ENCODE measurements around the gene C1orf226. TPM values are rescaled to one million over a fixed set of nuclear protein-coding genes. Genes with fewer than 3 reads are reported as not detected.

Gene C1orf226
- total RNA-seq, 1 donor from 2014 or later, result 6.3 TPM

DNA sequence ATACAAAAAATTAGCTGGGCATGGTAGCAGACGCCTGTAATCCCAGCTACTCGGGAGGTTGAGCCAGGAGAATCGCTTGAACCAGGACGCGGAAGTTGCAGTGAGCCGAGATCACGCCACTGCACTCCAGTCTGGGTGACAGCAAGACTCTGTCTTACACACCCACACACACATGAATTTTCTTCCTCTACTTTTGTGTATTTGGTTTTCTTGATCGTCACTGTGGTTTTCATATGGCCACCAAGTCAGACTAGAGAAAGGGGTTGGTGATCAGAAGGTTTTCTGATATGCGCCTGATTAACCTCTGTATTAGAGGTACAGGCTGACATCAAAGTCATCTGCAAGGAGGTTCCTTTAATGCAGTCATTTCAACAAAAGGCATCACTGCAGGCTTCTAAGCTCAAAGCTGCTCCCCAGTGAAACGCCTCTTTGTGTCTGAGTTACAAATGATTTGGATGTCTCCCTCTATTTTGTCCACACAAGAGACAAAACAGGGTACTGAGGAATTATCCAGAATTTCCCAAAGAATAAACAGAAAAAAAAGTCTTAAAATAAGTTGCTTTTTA, 19.3 kb downstream of the C1orf226 start:
- DNase-seq (no peak), ATAC-seq (no peak)
- TF ChIP-seq, protein P1, sequence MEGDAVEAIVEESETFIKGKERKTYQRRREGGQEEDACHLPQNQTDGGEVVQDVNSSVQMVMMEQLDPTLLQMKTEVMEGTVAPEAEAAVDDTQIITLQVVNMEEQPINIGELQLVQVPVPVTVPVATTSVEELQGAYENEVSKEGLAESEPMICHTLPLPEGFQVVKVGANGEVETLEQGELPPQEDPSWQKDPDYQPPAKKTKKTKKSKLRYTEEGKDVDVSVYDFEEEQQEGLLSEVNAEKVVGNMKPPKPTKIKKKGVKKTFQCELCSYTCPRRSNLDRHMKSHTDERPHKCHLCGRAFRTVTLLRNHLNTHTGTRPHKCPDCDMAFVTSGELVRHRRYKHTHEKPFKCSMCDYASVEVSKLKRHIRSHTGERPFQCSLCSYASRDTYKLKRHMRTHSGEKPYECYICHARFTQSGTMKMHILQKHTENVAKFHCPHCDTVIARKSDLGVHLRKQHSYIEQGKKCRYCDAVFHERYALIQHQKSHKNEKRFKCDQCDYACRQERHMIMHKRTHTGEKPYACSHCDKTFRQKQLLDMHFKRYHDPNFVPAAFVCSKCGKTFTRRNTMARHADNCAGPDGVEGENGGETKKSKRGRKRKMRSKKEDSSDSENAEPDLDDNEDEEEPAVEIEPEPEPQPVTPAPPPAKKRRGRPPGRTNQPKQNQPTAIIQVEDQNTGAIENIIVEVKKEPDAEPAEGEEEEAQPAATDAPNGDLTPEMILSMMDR (IDR thresholded peaks at IDR 0.05), result no peak
- Histone ChIP-seq H3K27me3 (ENCODE audit: low read depth) (no peaks in the 10 kb centered on the region), H3K36me3 (no peaks in the 10 kb centered on the region), H3K4me3 (no peak overlapping the region), H3K9me3 (no peaks in the 10 kb centered on the region), H3K27ac (no peak overlapping the region), H3K4me1 (no peaks in the 10 kb centered on the region)
- intact Hi-C loops (cut with DNase I), result no loop called here

DNA sequence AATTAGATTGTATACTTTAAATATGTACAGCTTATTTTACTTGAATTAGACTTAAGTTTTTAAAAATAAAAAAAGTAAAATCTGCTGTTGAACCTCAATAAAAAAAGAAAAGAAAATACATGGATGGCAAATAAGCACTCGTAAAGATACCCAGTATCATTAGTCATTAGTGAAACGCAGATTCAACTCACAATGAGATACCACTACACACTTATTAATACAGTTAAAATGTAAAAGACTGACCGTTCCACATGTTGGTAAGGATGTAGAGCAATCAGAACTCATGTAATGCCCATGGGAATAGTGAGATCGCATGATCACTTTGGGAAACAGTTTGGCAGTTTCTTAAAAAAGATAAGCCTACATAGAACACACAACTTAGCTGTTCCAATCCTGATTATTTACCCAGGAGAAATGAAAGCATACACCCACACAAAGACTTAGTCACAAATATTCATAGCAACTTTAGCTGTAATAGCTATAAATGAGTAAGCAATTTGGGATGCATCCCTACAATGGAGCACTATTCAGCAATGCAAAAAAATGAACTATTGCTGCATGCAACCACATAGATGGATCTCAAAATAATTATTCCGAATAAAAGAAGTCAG, 23.1 kb downstream of the C1orf226 start:
- TF ChIP-seq, protein P1 (IDR thresholded peaks at IDR 0.05), result no peak
- no peaks in the 10 kb centered on the region for H3K4me1 ChIP-seq
- H3K27ac ChIP-seq, result no peak overlapping the region
- H3K4me3 ChIP-seq, result no peak overlapping the region
- no peaks in the 10 kb centered on the region for H3K36me3 ChIP-seq
- no peaks in the 10 kb centered on the region for H3K27me3 ChIP-seq (ENCODE audit: low read depth)
- no peaks in the 10 kb centered on the region for H3K9me3 ChIP-seq
- ATAC-seq (no peak), DNase-seq (no peak)
- intact Hi-C loops (cut with DNase I), result no loop called here

GRCh38 chr1:162405800-162406199, 24.3 kb downstream of the C1orf226 start:
- TF ChIP-seq, protein P1 (IDR thresholded peaks at IDR 0.05), result no peak
- H3K4me1 ChIP-seq, result no peaks in the 10 kb centered on the region
- no peaks in the 10 kb centered on the region for H3K27me3 ChIP-seq (ENCODE audit: low read depth)
- H3K9me3 ChIP-seq, result no peaks in the 10 kb centered on the region
- ATAC-seq (no peak), DNase-seq (no peak)
- no peaks in the 10 kb centered on the region for H3K36me3 ChIP-seq
- no peak overlapping the region for H3K27ac ChIP-seq
- H3K4me3 ChIP-seq, result no peak overlapping the region
- intact Hi-C loops (cut with DNase I), result no loop called here

DNA sequence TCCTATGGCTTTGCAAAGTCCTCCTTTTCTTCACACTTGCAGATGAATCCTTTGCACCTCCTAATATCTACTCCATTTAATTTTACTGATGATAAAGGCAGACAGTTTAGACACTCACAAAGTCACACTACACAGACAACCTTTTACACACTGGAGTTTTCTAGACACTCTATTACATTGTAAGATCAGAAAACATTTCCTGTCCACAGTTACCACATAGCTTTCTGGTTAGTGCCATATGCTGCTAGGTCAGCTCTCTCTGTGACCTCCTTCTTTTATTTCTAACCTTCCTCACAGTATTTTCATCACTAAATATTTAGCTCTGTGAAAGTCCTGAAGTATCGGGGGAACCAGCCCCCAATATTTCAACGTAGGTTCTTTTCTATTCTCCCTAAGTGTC, 25.3 kb downstream of the C1orf226 start:
- intact Hi-C loops (cut with DNase I), result no loop called here

DNA sequence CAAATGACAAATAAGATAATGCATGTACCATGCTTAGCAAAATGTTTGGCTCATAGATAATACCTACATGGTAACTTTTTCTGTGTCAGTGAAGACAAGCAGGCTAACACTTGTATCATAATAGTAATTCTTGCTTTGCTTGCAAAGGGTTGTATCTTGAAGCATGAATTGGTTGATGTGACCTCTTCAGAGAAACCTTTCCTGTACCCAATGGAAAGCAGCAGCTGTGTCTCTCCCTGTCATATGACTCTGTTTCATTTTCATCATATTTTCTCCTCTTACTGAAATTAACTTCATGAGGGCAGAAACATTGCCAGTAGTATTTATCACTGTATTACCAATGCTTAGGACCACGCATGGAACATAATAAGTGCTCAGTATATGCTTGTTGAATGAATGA, 26.0 kb downstream of the C1orf226 start:
- TF ChIP-seq, protein P1 (IDR thresholded peaks at IDR 0.05), result no peak

More for the DNA sequence above, 25.3 kb downstream of the C1orf226 start:
- H3K27me3 ChIP-seq (ENCODE audit: low read depth), result no peaks in the 10 kb centered on the region
- no peaks in the 10 kb centered on the region for H3K36me3 ChIP-seq
- TF ChIP-seq, protein P1 (IDR thresholded peaks at IDR 0.05), result no peak
- H3K4me1 ChIP-seq, result no peaks in the 10 kb centered on the region
- no peak overlapping the region for H3K27ac ChIP-seq
- H3K9me3 ChIP-seq, result no peaks in the 10 kb centered on the region
- no peak overlapping the region for H3K4me3 ChIP-seq
- no peak for ATAC-seq
- DNase-seq, result no peak

More for the DNA sequence above, 26.0 kb downstream of the C1orf226 start:
- no peaks in the 10 kb centered on the region for H3K36me3 ChIP-seq
- H3K27ac ChIP-seq, result no peak overlapping the region
- no peaks in the 10 kb centered on the region for H3K9me3 ChIP-seq
- H3K4me3 ChIP-seq, result no peak overlapping the region
- DNase-seq, result no peak
- no peaks in the 10 kb centered on the region for H3K27me3 ChIP-seq (ENCODE audit: low read depth)
- H3K4me1 ChIP-seq, result no peaks in the 10 kb centered on the region
- intact Hi-C loops (cut with DNase I), result no loop called here
- no peak for ATAC-seq

Data from lower lobe of right lung (tissue), 2 donors.